Parathyroid adenoma (tissue), 2 donors: ENCODE data around the gene ALDH1A1.

Experiments used
- H2AFZ ChIP-seq: fragments of 300-600 bp; sonication (generic); one replicate; pipeline ENCODE4 v1.7.0; 2017; ENCODE audit warnings: antibody characterized with exemption, mild to moderate bottlenecking
- H3K27ac ChIP-seq: fragments of 300-600 bp; sonication (generic); one replicate; pipeline ENCODE4 v1.7.0; 2017
- H3K27me3 ChIP-seq: fragments of 300-600 bp; sonication (generic); one replicate; pipeline ENCODE4 v1.7.0; 2017; ENCODE audit warnings: low read length; ENCODE audit not compliant: control insufficient read depth, insufficient read depth
- H3K36me3 ChIP-seq: fragments of 300-600 bp; sonication (generic); one replicate; pipeline ENCODE4 v1.7.0; 2017; ENCODE audit warnings: low read length; ENCODE audit not compliant: control insufficient read depth, insufficient read depth
- H3K4me1 ChIP-seq: fragments of 300-600 bp; sonication (generic); one replicate; pipeline ENCODE4 v1.7.0; 2017; ENCODE audit warnings: control low read depth
- H3K4me2 ChIP-seq: fragments of 300-600 bp; sonication (generic); one replicate; pipeline ENCODE4 v1.7.0; 2017; ENCODE audit warnings: low read length
- H3K4me3 ChIP-seq: fragments of 300-600 bp; sonication (generic); one replicate; pipeline ENCODE4 v1.7.0; 2017; ENCODE audit warnings: low read depth, low read length
- H3K79me2 ChIP-seq: fragments of 300-600 bp; sonication (generic); one replicate; pipeline ENCODE4 v1.7.0; 2017; ENCODE audit warnings: control low read depth
- H3K9ac ChIP-seq: fragments of 300-600 bp; sonication (generic); one replicate; pipeline ENCODE4 v1.7.0; 2017; ENCODE audit warnings: mild to moderate bottlenecking
- H3K9me3 ChIP-seq: fragments of 300-600 bp; sonication (generic); one replicate; pipeline ENCODE4 v1.7.0; 2017; ENCODE audit warnings: low read length; ENCODE audit not compliant: control insufficient read depth
- TF ChIP-seq, protein P1 (sequence below): fragments of 300-600 bp; sonication (generic); IDR thresholded peaks from one replicate; pipeline ENCODE4 v1.7.0; 2017; ENCODE audit warnings: antibody characterized with exemption, mild to moderate bottlenecking
- donor health status: primary hyperparathyroidism.

The ALDH1A1 gene

GRCh38 chr9:72896439-72896838 is 56.4 kb downstream of the ALDH1A1 start:
- H3K79me2 ChIP-seq = no peaks in the 10 kb centered on the region
- H3K4me1 ChIP-seq = no peaks in the 10 kb centered on the region
- H3K9ac ChIP-seq = no peak overlapping the region
- H3K9me3 ChIP-seq = no peaks in the 10 kb centered on the region
- H3K36me3 ChIP-seq = no peaks in the 10 kb centered on the region
- TF ChIP-seq, protein P1, sequence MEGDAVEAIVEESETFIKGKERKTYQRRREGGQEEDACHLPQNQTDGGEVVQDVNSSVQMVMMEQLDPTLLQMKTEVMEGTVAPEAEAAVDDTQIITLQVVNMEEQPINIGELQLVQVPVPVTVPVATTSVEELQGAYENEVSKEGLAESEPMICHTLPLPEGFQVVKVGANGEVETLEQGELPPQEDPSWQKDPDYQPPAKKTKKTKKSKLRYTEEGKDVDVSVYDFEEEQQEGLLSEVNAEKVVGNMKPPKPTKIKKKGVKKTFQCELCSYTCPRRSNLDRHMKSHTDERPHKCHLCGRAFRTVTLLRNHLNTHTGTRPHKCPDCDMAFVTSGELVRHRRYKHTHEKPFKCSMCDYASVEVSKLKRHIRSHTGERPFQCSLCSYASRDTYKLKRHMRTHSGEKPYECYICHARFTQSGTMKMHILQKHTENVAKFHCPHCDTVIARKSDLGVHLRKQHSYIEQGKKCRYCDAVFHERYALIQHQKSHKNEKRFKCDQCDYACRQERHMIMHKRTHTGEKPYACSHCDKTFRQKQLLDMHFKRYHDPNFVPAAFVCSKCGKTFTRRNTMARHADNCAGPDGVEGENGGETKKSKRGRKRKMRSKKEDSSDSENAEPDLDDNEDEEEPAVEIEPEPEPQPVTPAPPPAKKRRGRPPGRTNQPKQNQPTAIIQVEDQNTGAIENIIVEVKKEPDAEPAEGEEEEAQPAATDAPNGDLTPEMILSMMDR = no peak
- no peaks in the 10 kb centered on the region for H3K27me3 ChIP-seq
- no peak overlapping the region for H3K4me2 ChIP-seq
- H2AFZ ChIP-seq = no peak overlapping the region
- no peak overlapping the region for H3K4me3 ChIP-seq
- no peak overlapping the region for H3K27ac ChIP-seq

DNA sequence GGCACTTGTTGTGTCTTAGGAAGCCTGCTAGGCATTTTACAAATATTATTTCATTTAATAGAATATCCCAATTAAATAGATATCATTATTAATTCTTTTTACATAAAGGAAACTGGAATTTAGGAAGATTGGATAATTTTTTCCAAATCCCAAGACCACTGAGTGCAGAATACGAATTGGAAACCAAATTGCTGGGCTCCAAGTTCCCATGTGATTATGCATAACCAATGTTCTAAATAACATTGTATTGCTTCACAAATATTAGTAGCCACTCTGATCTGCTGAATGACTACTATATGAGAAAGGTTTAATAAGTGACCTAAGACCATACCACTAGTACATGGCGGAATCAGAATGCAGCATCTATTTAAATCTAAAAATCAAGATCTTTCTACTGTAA is 57.7 kb downstream of the ALDH1A1 start:
- no peak overlapping the region for H3K27ac ChIP-seq

DNA sequence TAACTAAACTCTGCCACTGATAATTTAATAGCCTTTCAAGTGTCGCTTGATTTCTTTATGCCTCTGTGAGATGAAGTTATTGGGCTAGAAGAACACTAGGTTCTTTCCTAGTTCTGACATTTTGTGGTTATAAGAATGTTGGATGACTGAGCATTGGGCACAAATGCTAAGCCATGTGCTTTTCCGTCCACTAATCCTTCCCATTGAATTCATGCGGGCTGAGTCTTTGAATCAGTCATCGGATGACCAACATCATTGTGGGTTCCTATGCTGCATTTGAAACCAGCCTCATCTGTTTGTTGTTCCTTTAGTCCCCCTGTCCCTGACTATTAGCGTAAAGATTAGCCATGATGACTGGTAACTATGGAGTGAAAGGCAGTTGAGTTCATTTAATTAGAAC is 58.5 kb downstream of the ALDH1A1 start:
- no peaks in the 10 kb centered on the region for H3K4me1 ChIP-seq
- H2AFZ ChIP-seq = no peak overlapping the region
- H3K9ac ChIP-seq = no peak overlapping the region
- H3K36me3 ChIP-seq = no peaks in the 10 kb centered on the region
- no peaks in the 10 kb centered on the region for H3K27me3 ChIP-seq
- H3K4me3 ChIP-seq = no peak overlapping the region
- TF ChIP-seq, protein P1 = no peak
- H3K9me3 ChIP-seq = no peaks in the 10 kb centered on the region
- no peak overlapping the region for H3K4me2 ChIP-seq
- H3K79me2 ChIP-seq = no peaks in the 10 kb centered on the region
- no peak overlapping the region for H3K27ac ChIP-seq

More for the DNA sequence above, 57.7 kb downstream of the ALDH1A1 start:
- Histone ChIP-seq H3K79me2 (no peaks in the 10 kb centered on the region), H3K4me2 (no peak overlapping the region), H3K27me3 (no peaks in the 10 kb centered on the region), H3K36me3 (no peaks in the 10 kb centered on the region), H2AFZ (no peak overlapping the region), H3K4me1 (no peaks in the 10 kb centered on the region), H3K9me3 (no peaks in the 10 kb centered on the region), H3K4me3 (no peak overlapping the region), H3K9ac (no peak overlapping the region)
- TF ChIP-seq, protein P1 = no peak

- Histone ChIP-seq H3K9ac (no peak overlapping the region), H3K79me2 (no peaks in the 10 kb centered on the region), H3K36me3 (no peaks in the 10 kb centered on the region), H3K4me1 (no peaks in the 10 kb centered on the region), H3K27me3 (no peaks in the 10 kb centered on the region), H3K4me3 (no peak overlapping the region), H3K9me3 (no peaks in the 10 kb centered on the region), H3K27ac (no peak overlapping the region), H3K4me2 (no peak overlapping the region), H2AFZ (no peak overlapping the region)
- TF ChIP-seq, protein P1 = no peak
Observed at GRCh38 chr9:72893437-72893836, 59.4 kb downstream of the ALDH1A1 start.

DNA sequence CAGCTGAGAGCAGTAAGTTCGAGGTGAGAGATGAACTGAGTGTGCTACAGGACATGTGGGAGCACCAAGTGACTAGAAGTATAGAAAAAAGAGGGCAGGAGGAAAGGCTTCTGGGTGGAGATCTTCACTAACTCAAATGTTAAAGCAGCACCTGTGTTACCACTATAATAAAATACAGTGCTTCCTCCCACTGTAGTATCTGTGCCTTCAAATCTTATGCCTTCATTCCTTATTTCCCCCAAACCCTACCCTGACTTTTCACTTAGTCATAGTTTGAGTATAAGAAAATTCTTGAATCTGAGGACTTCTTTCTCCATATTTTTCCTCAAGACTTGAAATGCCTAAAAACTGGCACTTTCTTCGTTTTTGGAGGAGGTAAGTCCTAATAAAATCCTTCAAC is 61.8 kb downstream of the ALDH1A1 start:
- H3K4me2 ChIP-seq = no peak overlapping the region
- no peak overlapping the region for H3K27ac ChIP-seq
- H2AFZ ChIP-seq = no peak overlapping the region
- H3K9me3 ChIP-seq = no peaks in the 10 kb centered on the region
- no peaks in the 10 kb centered on the region for H3K27me3 ChIP-seq
- no peaks in the 10 kb centered on the region for H3K36me3 ChIP-seq
- no peak overlapping the region for H3K9ac ChIP-seq
- TF ChIP-seq, protein P1 = no peak
- H3K4me1 ChIP-seq = no peaks in the 10 kb centered on the region
- H3K79me2 ChIP-seq = no peaks in the 10 kb centered on the region
- H3K4me3 ChIP-seq = no peak overlapping the region
